ENCODE results near the gene DHTKD1. TPM values are rescaled to one million over a fixed set of nuclear protein-coding genes. Genes with fewer than 3 reads are reported as not detected.

The DHTKD1 gene
- total and polyA plus RNA-seq, 11 donors, result 11.4 to 44.3 (median 28.9) TPM

DNA sequence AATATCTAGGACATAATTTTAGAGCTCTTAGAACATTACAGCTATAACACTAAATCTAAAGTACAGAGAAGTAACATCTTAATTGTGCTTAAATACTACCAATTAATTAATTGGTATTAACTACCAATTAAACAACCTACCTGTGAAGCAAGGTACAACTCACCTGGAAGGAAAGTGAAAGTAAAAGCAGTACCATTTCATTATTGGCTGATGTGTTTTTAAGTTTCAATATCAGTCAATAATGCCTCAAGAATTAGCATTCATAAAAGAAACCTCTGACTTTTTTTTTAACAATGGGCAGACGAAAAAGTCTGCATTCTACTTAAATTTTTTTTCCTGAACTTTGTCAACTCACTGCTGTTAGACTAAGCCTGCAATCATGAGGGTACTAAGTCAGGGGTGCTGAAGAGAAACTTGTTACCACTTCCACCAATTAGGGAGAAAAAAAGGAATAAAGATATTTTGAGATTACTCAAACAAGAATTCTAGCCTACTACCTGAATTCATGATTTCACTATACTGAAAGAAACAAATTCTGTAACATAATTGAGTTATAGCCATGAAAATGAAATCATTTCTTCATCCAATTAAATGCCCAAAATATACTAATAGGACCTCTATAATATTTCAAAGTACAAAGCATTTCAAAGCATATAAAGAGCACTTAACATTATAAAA lies 46.0 kb upstream of the DHTKD1 start:
- no peak overlapping the region for H3K4me3 ChIP-seq
- intact Hi-C loops (cut with DNase I), result no loop called here
- TF ChIP-seq POLR2A (IDR thresholded peaks at IDR 0.05), result no peak
- TF ChIP-seq, protein P1, sequence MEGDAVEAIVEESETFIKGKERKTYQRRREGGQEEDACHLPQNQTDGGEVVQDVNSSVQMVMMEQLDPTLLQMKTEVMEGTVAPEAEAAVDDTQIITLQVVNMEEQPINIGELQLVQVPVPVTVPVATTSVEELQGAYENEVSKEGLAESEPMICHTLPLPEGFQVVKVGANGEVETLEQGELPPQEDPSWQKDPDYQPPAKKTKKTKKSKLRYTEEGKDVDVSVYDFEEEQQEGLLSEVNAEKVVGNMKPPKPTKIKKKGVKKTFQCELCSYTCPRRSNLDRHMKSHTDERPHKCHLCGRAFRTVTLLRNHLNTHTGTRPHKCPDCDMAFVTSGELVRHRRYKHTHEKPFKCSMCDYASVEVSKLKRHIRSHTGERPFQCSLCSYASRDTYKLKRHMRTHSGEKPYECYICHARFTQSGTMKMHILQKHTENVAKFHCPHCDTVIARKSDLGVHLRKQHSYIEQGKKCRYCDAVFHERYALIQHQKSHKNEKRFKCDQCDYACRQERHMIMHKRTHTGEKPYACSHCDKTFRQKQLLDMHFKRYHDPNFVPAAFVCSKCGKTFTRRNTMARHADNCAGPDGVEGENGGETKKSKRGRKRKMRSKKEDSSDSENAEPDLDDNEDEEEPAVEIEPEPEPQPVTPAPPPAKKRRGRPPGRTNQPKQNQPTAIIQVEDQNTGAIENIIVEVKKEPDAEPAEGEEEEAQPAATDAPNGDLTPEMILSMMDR (IDR thresholded peaks at IDR 0.05), result no peak
- H3K9me3 ChIP-seq, result no peaks in the 10 kb centered on the region
- DNase-seq (no peak), ATAC-seq (no peak)
- 54 to 74% (median 69%) methylated on average over 1 of the region's 1 CpG for WGBS, 4 donors
- H3K4me1 ChIP-seq, result peaks cover 0 to 10% (median 1%) of the 10 kb centered on the region in 12 donors
- no peak overlapping the region for H3K27ac ChIP-seq
- no peaks in the 10 kb centered on the region for H3K27me3 ChIP-seq
- peaks cover 0 to 29% (median 11%) of the 10 kb centered on the region in 9 donors for H3K36me3 ChIP-seq

DNA sequence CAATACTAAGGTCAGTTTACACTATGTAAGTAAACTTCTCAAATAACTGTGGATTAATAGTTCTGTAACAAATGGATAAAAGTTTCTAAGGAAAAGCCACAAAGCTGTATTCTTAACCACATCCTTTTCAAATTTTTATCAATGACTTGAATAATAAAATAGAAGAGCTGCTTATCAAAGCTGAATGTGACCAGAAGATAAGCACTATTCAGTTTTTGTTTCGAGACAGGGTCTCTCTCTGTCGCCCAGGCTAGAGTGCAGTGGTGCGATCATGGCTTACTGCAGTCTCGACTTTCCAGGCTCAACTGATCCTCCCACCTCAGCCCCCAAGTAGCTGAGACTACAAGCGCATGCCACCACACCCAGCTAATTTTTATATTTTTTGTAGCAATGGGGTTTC lies 43.2 kb upstream of the DHTKD1 start:
- no peak for ATAC-seq

DNA sequence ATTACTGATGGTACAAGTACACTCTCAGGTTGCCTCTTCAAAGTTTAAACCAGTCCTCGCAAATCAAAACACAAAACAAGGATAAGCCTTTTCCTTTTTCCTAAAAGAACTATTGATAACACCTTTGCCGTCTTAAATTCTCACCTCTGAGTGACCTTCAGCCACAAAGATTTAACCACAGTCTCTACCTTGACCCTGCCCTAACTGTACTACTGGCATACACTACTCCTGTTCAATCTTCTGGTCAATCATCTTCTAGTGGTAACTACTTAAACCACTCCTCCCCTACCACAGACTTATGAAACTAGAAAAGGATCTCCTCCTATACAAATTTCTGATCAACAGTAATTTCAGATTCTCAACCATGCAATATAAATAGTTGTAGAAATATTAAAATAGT lies 41.2 kb upstream of the DHTKD1 start:
- DNase-seq (no peak), ATAC-seq (no peak)
- intact Hi-C loops (cut with DNase I), result no loop called here
- 79 to 88% (median 87%) methylated on average over 2 of the region's 2 CpGs for WGBS, 4 donors
- TF ChIP-seq, protein P1 (IDR thresholded peaks at IDR 0.05), result no peak
- TF ChIP-seq POLR2A (IDR thresholded peaks at IDR 0.05), result no peak
- peaks cover 0 to 59% (median 44%) of the 10 kb centered on the region in 9 donors for H3K36me3 ChIP-seq
- no peaks in the 10 kb centered on the region for H3K27me3 ChIP-seq
- H3K4me1 ChIP-seq, result peaks cover 0 to 5% (median 0%) of the 10 kb centered on the region in 12 donors
- no peak overlapping the region for H3K27ac ChIP-seq
- no peak overlapping the region for H3K4me3 ChIP-seq
- no peaks in the 10 kb centered on the region for H3K9me3 ChIP-seq

More for the DNA sequence above, 43.2 kb upstream of the DHTKD1 start:
- Histone ChIP-seq H3K4me1 (peaks cover 0 to 10% (median 0%) of the 10 kb centered on the region in 12 donors), H3K27ac (no peak overlapping the region), H3K9me3 (no peaks in the 10 kb centered on the region), H3K4me3 (no peak overlapping the region), H3K36me3 (peaks cover 0 to 52% (median 35%) of the 10 kb centered on the region in 9 donors), H3K27me3 (no peaks in the 10 kb centered on the region)
- TF ChIP-seq, protein P1 (IDR thresholded peaks at IDR 0.05), result no peak
- TF ChIP-seq POLR2A (IDR thresholded peaks at IDR 0.05), result no peak
- DNase-seq, result no peak
- intact Hi-C loops (cut with DNase I), result no loop called here
- WGBS, 4 donors, result 93 to 95% (median 94%) methylated on average over 5 of the region's 5 CpGs

DNA sequence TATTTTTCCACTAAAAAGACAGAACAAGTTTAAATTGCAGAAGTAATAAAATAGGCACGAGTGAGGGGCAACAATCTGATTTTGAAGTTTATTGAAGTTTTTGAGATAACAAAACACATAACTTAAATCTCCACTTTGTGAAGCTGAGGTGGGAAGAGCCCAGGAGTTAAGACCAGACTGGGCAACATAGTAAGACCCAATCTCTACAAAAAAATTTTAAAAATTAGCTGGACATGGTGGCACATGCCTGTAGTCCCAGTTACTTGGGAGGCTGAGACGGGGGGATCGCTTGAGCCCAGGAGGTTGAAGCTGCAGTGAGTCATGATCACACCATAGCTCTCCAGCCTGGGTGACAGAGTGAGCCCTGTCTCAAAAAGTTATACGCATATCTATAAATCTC lies 37.4 kb upstream of the DHTKD1 start:
- Histone ChIP-seq H3K9me3 (no peaks in the 10 kb centered on the region), H3K4me1 (peaks cover 0 to 8% (median 0%) of the 10 kb centered on the region in 12 donors), H3K27ac (no peak overlapping the region), H3K4me3 (no peak overlapping the region), H3K36me3 (peaks cover 0 to 80% (median 71%) of the 10 kb centered on the region in 9 donors), H3K27me3 (no peaks in the 10 kb centered on the region)
- TF ChIP-seq, protein P1 (IDR thresholded peaks at IDR 0.05), result no peak
- TF ChIP-seq POLR2A (IDR thresholded peaks at IDR 0.05), result no peak
- DNase-seq, result no peak
- intact Hi-C loops (cut with DNase I), result no loop called here
- 88 to 96% (median 95%) methylated on average over 4 of the region's 4 CpGs for WGBS, 4 donors
- ATAC-seq, result no peak

Measured in heart left ventricle (tissue), 16 donors.